ENCODE data around the gene ST3GAL3.

Gene ST3GAL3

GRCh38 chr1:43969746-43970466, 262.6 kb downstream of the ST3GAL3 start, which contains the start of gene DPH2:
TSS of gene DPH2 (plus strand) at chr1:43970010. CDS start at chr1:43970176, 166 bp downstream.
- DNase-seq, result peak; percentile 95

GRCh38 chr1:43970502-43970901, 263.2 kb downstream of the ST3GAL3 start:
- DNase-seq, result no peak

- no peak for DNase-seq
Observed at GRCh38 chr1:43970911-43971310, 263.6 kb downstream of the ST3GAL3 start.

- DNase-seq, result no peak
Observed at GRCh38 chr1:43971336-43971980, 264.1 kb downstream of the ST3GAL3 start.

- DNase-seq, result no peak
Observed at GRCh38 chr1:43973981-43974442, 266.7 kb downstream of the ST3GAL3 start.

- DNase-seq, result peak; percentile 98
Observed at GRCh38 chr1:43974443-43975248, 267.3 kb downstream of the ST3GAL3 start, which contains the start of gene ATP6V0B. TSS of gene ATP6V0B (plus strand) at chr1:43974960. CDS start at chr1:43975041, 81 bp downstream.

- DNase-seq, result no peak
Observed at GRCh38 chr1:43975249-43975961, 268.1 kb downstream of the ST3GAL3 start.

- DNase-seq, result no peak
Observed at GRCh38 chr1:43976045-43976444, 268.7 kb downstream of the ST3GAL3 start.

GRCh38 chr1:43976890-43977289, 269.6 kb downstream of the ST3GAL3 start:
- no peak for DNase-seq

- DNase-seq, result no peak
Observed at GRCh38 chr1:43977376-43978263, 270.3 kb downstream of the ST3GAL3 start.

- no peak for DNase-seq
Observed at GRCh38 chr1:43978264-43978550, 270.9 kb downstream of the ST3GAL3 start.

- peak; percentile 80 for DNase-seq
Observed at GRCh38 chr1:43978551-43979260, 271.4 kb downstream of the ST3GAL3 start, which contains the start of gene B4GALT2. TSS of gene B4GALT2 (plus strand) at chr1:43979210. CDS start at chr1:43981161, 1,951 bp downstream.

- DNase-seq, result no peak
Observed at GRCh38 chr1:43979261-43979527, 271.9 kb downstream of the ST3GAL3 start.

- peak; percentile 78 for DNase-seq
Observed at GRCh38 chr1:43979528-43980254, 272.4 kb downstream of the ST3GAL3 start.

GRCh38 chr1:43980255-43981134, 273.2 kb downstream of the ST3GAL3 start:
- no peak for DNase-seq
